H1 (cell line): ENCODE results near the gene SLC23A3. TPM values are rescaled to one million over a fixed set of nuclear protein-coding genes. Genes with fewer than 3 reads are reported as not detected.

Source experiments
- CTCF ChIA-PET: fragments of 300-600 bp; sonication (Branson Sonifier 250); formaldehyde crosslinking; loops from one replicate; lab custom pipeline; 2021; ENCODE audit not compliant: partially characterized antibody; lab: Charles Lee
- POLR2A ChIA-PET: fragments of 300-600 bp; sonication (Branson Sonifier 250); formaldehyde crosslinking; loops from one replicate; lab custom pipeline; 2021; ENCODE audit warnings: inconsistent platforms; ENCODE audit not compliant: partially characterized antibody; lab: Charles Lee
- DNase-seq, 2 experiments: peaks; one replicate each; pipeline versions ENCODE4 v3.0.0 to v3.0.0-alpha.2; 2010 to 2022; ENCODE audit warnings: low spot score in 2 of 2, low read depth in 1 of 2, mixed read lengths in 1 of 2
- FAIRE-seq: peaks from 2 replicates; lab custom pipeline; 2011; peaks lifted over from hg19 to GRCh38; lab: Jason Lieb, UNC
- H2AFZ ChIP-seq: 2 replicates; pipeline ENCODE4 v1.8.1; 2012; ENCODE audit warnings: low read length, inconsistent platforms
- H2AK5ac ChIP-seq: 2 replicates; pipeline ENCODE4 v1.6.1; 2013; ENCODE audit warnings: low read depth, low read length
- H2BK120ac ChIP-seq: replicated peaks from 2 replicates; pipeline ENCODE3; 2013; ENCODE audit warnings: low read depth, low read length, inconsistent platforms
- H2BK12ac ChIP-seq: 2 replicates; pipeline ENCODE4 v1.6.1; 2013; ENCODE audit warnings: low read depth, low read length
- H2BK15ac ChIP-seq: 2 replicates; pipeline ENCODE4 v1.6.1; 2013; ENCODE audit warnings: low read length
- H2BK20ac ChIP-seq: 2 replicates; pipeline ENCODE4 v1.6.1; 2013; ENCODE audit warnings: low read length
- H2BK5ac ChIP-seq: 2 replicates; pipeline ENCODE4 v1.6.1; 2013; ENCODE audit warnings: low read depth, low read length
- H3K14ac ChIP-seq: 2 replicates; pipeline ENCODE4 v1.6.1; 2013; ENCODE audit warnings: inconsistent platforms; ENCODE audit not compliant: insufficient read length
- H3K18ac ChIP-seq: 2 replicates; pipeline ENCODE4 v1.6.1; 2013; ENCODE audit warnings: low read length; ENCODE audit errors: extremely low read depth
- H3K23ac ChIP-seq: 2 replicates; pipeline ENCODE4 v1.6.1; 2013; ENCODE audit warnings: inconsistent platforms; ENCODE audit not compliant: insufficient read length
- H3K23me2 ChIP-seq: 2 replicates; pipeline ENCODE4 v1.6.1; 2013; ENCODE audit warnings: low read depth, low read length
- H3K27ac ChIP-seq: 2 replicates; pipeline ENCODE4 v1.6.1; 2011; ENCODE audit warnings: low read depth, low read length, inconsistent platforms
- H3K27me3 ChIP-seq, 4 experiments: replicated peaks in 1 of 4; 1 replicate in 1 of 4; 2 replicates in 3 of 4; pipeline versions ENCODE4 v1.6.1 to v1.8.1; 2011 to 2013; ENCODE audit warnings: low read length in 3 of 4, mild to moderate bottlenecking in 3 of 4, inconsistent platforms in 2 of 4, mixed read lengths in 2 of 4, moderate library complexity in 1 of 4; ENCODE audit not compliant: control insufficient read depth in 3 of 4, insufficient read depth in 3 of 4; ENCODE audit errors: extremely low read depth in 1 of 4
- H3K36me3 ChIP-seq, 4 experiments: 2 replicates each; pipeline versions ENCODE4 v1.6.1 to v1.8.1; 2011 to 2013; ENCODE audit warnings: mild to moderate bottlenecking in 4 of 4, low read length in 3 of 4, moderate library complexity in 2 of 4, control low read depth in 1 of 4, inconsistent platforms in 1 of 4; ENCODE audit not compliant: insufficient read depth in 4 of 4, control insufficient read depth in 2 of 4
- H3K4ac ChIP-seq: replicated peaks from 2 replicates; pipeline ENCODE3; 2013; ENCODE audit warnings: low read length, low read depth, mixed read lengths, inconsistent platforms; ENCODE audit not compliant: insufficient read length
- H3K4me1 ChIP-seq, 4 experiments: replicated peaks in 1 of 4; 1 replicate in 1 of 4; 2 replicates in 3 of 4; pipeline versions ENCODE4 v1.6.1 to v1.8.1; 2011 to 2013; ENCODE audit warnings: low read length in 3 of 4, inconsistent platforms in 2 of 4, mixed read lengths in 1 of 4; ENCODE audit not compliant: insufficient read depth in 4 of 4, control insufficient read depth in 3 of 4
- H3K4me2 ChIP-seq, 2 experiments: 2 replicates each; pipeline versions ENCODE4 v1.6.1 to v1.8.1; 2011 to 2013; ENCODE audit warnings: low read depth in 2 of 2, low read length in 2 of 2, control low read depth in 1 of 2, inconsistent platforms in 1 of 2, mild to moderate bottlenecking in 1 of 2; ENCODE audit not compliant: insufficient read depth in 1 of 2
- H3K4me3 ChIP-seq, 4 experiments: fragments of 200-600, 300-600 bp in 1 of 4; sonication (generic), shearing (Covaris generic), sonication (Bioruptor Twin) in 1 of 4; 2 replicates each; pipeline versions ENCODE4 v1.5.1 to v1.8.1; 2011 to 2016; ENCODE audit warnings: low read length in 4 of 4, low read depth in 3 of 4, control low read depth in 2 of 4, inconsistent platforms in 2 of 4, mild to moderate bottlenecking in 2 of 4, mixed read lengths in 1 of 4, moderate library complexity in 1 of 4; ENCODE audit not compliant: insufficient read depth in 2 of 4; ENCODE audit errors: extremely low read depth in 1 of 4
- H3K56ac ChIP-seq: replicated peaks from 2 replicates; pipeline ENCODE3; 2013; ENCODE audit warnings: low read depth, mild to moderate bottlenecking, mixed read lengths, low read length, inconsistent platforms; ENCODE audit not compliant: insufficient read length
- H3K79me1 ChIP-seq: 2 replicates; pipeline ENCODE4 v1.6.1; 2013; ENCODE audit warnings: low read depth, low read length, control low read depth
- H3K79me2 ChIP-seq, 2 experiments: 2 replicates each; pipeline versions ENCODE4 v1.6.1 to v1.8.1; 2012 to 2013; ENCODE audit warnings: low read length in 2 of 2, mild to moderate bottlenecking in 2 of 2, inconsistent platforms in 1 of 2; ENCODE audit not compliant: insufficient read depth in 2 of 2, control insufficient read depth in 1 of 2
- H3K9ac ChIP-seq, 4 experiments: replicated peaks in 1 of 4; 1 replicate in 1 of 4; 2 replicates in 3 of 4; pipeline versions ENCODE4 v1.6.1 to v1.8.1; 2011 to 2013; ENCODE audit warnings: low read depth in 3 of 4, low read length in 3 of 4, control low read depth in 2 of 4, mild to moderate bottlenecking in 2 of 4, moderate library complexity in 2 of 4, inconsistent platforms in 1 of 4; ENCODE audit errors: extremely low read depth in 1 of 4
- H3K9me3 ChIP-seq, 2 experiments: 2 replicates each; pipeline versions ENCODE4 v1.6.1 to v1.8.1; 2012 to 2013; ENCODE audit warnings: mild to moderate bottlenecking in 2 of 2, moderate library complexity in 2 of 2, control low read depth in 1 of 2, inconsistent platforms in 1 of 2, low read depth in 1 of 2, low read length in 1 of 2, mixed read lengths in 1 of 2; ENCODE audit not compliant: insufficient read depth in 2 of 2
- H4K20me1 ChIP-seq, 2 experiments: replicated peaks in 1 of 2; 2 replicates each; pipeline versions ENCODE3 to v1.8.1; 2011 to 2013; ENCODE audit warnings: inconsistent platforms in 2 of 2, low read length in 2 of 2, mild to moderate bottlenecking in 1 of 2; ENCODE audit not compliant: insufficient read depth in 2 of 2, control insufficient read depth in 1 of 2
- H4K5ac ChIP-seq: 2 replicates; pipeline ENCODE4 v1.6.1; 2013; ENCODE audit warnings: low read length, low read depth, mixed read lengths, inconsistent platforms; ENCODE audit not compliant: insufficient read length
- H4K8ac ChIP-seq: 2 replicates; pipeline ENCODE4 v1.8.0; 2013; ENCODE audit warnings: mild to moderate bottlenecking, moderate library complexity, low read length, inconsistent platforms; ENCODE audit not compliant: insufficient read depth; ENCODE audit errors: extremely low read depth
- H4K91ac ChIP-seq: replicated peaks from 2 replicates; pipeline ENCODE3; 2013; ENCODE audit warnings: low read length, mixed read lengths, inconsistent platforms; ENCODE audit not compliant: insufficient read length
- ATF3 ChIP-seq: IDR thresholded peaks from 2 replicates; pipeline ENCODE4 v1.6.1; 2011; ENCODE audit warnings: low read depth, mild to moderate bottlenecking, low read length; ENCODE audit not compliant: insufficient read depth
- RAD21 ChIP-seq, 2 experiments: IDR thresholded peaks in 1 of 2; conservative IDR thresholded peaks in 1 of 2; 2 replicates each; pipeline ENCODE4 v1.6.1; 2011; ENCODE audit warnings: low read depth in 2 of 2, low read length in 2 of 2, improper control_type of control experiment in 1 of 2, inconsistent platforms in 1 of 2, mild to moderate bottlenecking in 1 of 2, moderate library complexity in 1 of 2
- RFX5 ChIP-seq: IDR thresholded peaks from 2 replicates; pipeline ENCODE4 v1.6.1; 2011; ENCODE audit warnings: low read depth, low read length, improper control_type of control experiment, borderline replicate concordance
- SIRT6 ChIP-seq: IDR thresholded peaks from one replicate; pipeline ENCODE4 v1.7.1; 2012; ENCODE audit warnings: low read length, inconsistent platforms
- SIX5 ChIP-seq: IDR thresholded peaks from 2 replicates; pipeline ENCODE4 v1.6.1; 2011; ENCODE audit warnings: mild to moderate bottlenecking, low read depth, low read length
- SP2 ChIP-seq: IDR thresholded peaks from 2 replicates; pipeline ENCODE4 v1.6.1; 2012; ENCODE audit warnings: mild to moderate bottlenecking, low read length, inconsistent platforms
- SRF ChIP-seq: IDR thresholded peaks from 2 replicates; pipeline ENCODE4 v1.6.1; 2011; ENCODE audit warnings: mild to moderate bottlenecking, low read depth, low read length, moderate library complexity
- TAF7 ChIP-seq: optimal IDR thresholded peaks from 2 replicates; pipeline ENCODE3; 2011; ENCODE audit warnings: low read depth, mild to moderate bottlenecking, inconsistent platforms, low read length, moderate library complexity, borderline replicate concordance
- WGBS, 2 experiments: shearing (Covaris generic) in 1 of 2; methylation state at CpG; one replicate each; pipeline versions ENCODE4 v1.1.6 to v1.1.7; 2013 to 2015; ENCODE audit warnings: low lambda C conversion rate in 2 of 2, mixed read lengths in 2 of 2, inconsistent platforms in 1 of 2, low coverage in 1 of 2, missing lambda C conversion rate in 1 of 2; ENCODE audit not compliant: insufficient replicate concordance in 2 of 2, insufficient coverage in 1 of 2, insufficient read length in 1 of 2; ENCODE audit errors: extremely low coverage in 1 of 2, missing lambda C conversion rate in 1 of 2; 5-methylcytosine and 5-hydroxymethylcytosine counted together
- polyA plus RNA-seq, 7 experiments: library from polyadenylated mRNA; depleted of rRNA in 3 of 7; stranded (reverse) in 5 of 7; unstranded in 2 of 7; fragments of >200 nt in 5 of 7; fragments of 200-250 nt in 2 of 7; gene quantifications; 1 replicate in 5 of 7; 2 replicates in 1 of 7; 4 replicates in 1 of 7; pipeline versions ENCODE4 v1.2.1 to v1.2.3, GENCODE V29; 2011 to 2013; ENCODE audit warnings: missing spikeins in 2 of 7, mixed read lengths in 2 of 7
- total RNA-seq: library from RNA; stranded (reverse); fragmentation: NEBNext Ultra II Directional; extraction: Animal tissue kit (Norgen Biotek cat#: 25700); gene quantifications from 2 replicates; pipeline ENCODE4 v1.2.1, GENCODE V29; 2021

Gene SLC23A3
- total and polyA plus RNA-seq, 2 of the 8 experiments (the other 6 are each of a cell fraction or from before 2014, with no cell fraction given): 0.35 to 0.84 TPM

GRCh38 chr2:219122202-219122980 is 47.4 kb downstream of the SLC23A3 start:
- Histone ChIP-seq H4K5ac (no peak overlapping the region), H4K91ac (no peak overlapping the region), H3K4me3 (no peak overlapping the region), H2BK20ac (no peak overlapping the region), H2BK12ac (no peak overlapping the region), H3K56ac (no peak overlapping the region), H3K9me3 (no peaks in the 10 kb centered on the region), H3K27me3 (no peaks in the 10 kb centered on the region), H4K8ac (no peak overlapping the region), H2BK15ac (no peak overlapping the region), H2BK120ac (no peak overlapping the region), H4K20me1 (peaks cover 0 to 2% of the 10 kb centered on the region in 2 experiments), H3K79me1 (no peaks in the 10 kb centered on the region), H3K23ac (no peak overlapping the region), H3K36me3 (no peaks in the 10 kb centered on the region), H2BK5ac (no peak overlapping the region), H3K4me1 (no peaks in the 10 kb centered on the region; a peak in 2 of 7 replicates), H3K27ac (no peak overlapping the region), H3K79me2 (no peaks in the 10 kb centered on the region), H3K4me2 (no peak overlapping the region), H3K9ac (no peak overlapping the region), H3K14ac (no peak overlapping the region), H2AK5ac (no peak overlapping the region), H2AFZ (no peak overlapping the region), H3K18ac (no peak overlapping the region), H3K23me2 (no peaks in the 10 kb centered on the region), H3K4ac (no peak overlapping the region)
- no peak for FAIRE-seq
- no peak for DNase-seq
- CTCF ChIA-PET: interaction anchor here (0.6 to 37.2 kb wide), 16 partner anchors 10 to 270 kb away, joined by 3 to 1777 read pairs (median 10); partner anchors contain the start of genes CFAP65 and IHH
- POLR2A ChIA-PET: interaction anchor here (0.6 kb wide), 1 partner anchor 261 kb away, joined by 3 read pairs; no protein-coding TSS in a partner anchor
- WGBS, 2 experiments: 84% methylated on average over 5 of the region's 5 CpGs; no CpG with 5 or more reads in 1 of the 2 experiments
- TF ChIP-seq ATF3: no peak
- no peak for TF ChIP-seq RFX5
- no peak for TF ChIP-seq SP2
- no peak for TF ChIP-seq SRF
- no peak for TF ChIP-seq RAD21 (IDR thresholded peaks at IDR 0.05 in 1 of 2, conservative IDR thresholded peaks at IDR 0.05 in 1 of 2; ENCODE audit: low read depth in 2 of 2, low read length in 2 of 2)
- TF ChIP-seq TAF7: no peak
- TF ChIP-seq SIRT6: no peak
- TF ChIP-seq SIX5: no peak
